Measurements from ENCODE around the gene PSTPIP1.

- TF ChIP-seq POLR2AphosphoS5 (IDR thresholded peaks at IDR 0.05; ENCODE audit: low read depth, low read length) (no peak), REST (IDR thresholded peaks at IDR 0.05; ENCODE audit: insufficient read depth in 1 of 2, low read depth in 2 of 2, low read length in 2 of 2) (no peak), TAF1 (IDR thresholded peaks at IDR 0.05; ENCODE audit: borderline replicate concordance, insufficient read depth, low read length) (no peak)
Observed at GRCh38 chr15:77074350-77074749, 79.4 kb downstream of the PSTPIP1 start.
